ENCODE data around the gene TIAM2. TPM values are rescaled to one million over a fixed set of nuclear protein-coding genes. Genes with fewer than 3 reads are reported as not detected.

Gene TIAM2
- polyA plus RNA-seq, 4 donors: 7.8 to 34.4 (median 17.3) TPM

DNA sequence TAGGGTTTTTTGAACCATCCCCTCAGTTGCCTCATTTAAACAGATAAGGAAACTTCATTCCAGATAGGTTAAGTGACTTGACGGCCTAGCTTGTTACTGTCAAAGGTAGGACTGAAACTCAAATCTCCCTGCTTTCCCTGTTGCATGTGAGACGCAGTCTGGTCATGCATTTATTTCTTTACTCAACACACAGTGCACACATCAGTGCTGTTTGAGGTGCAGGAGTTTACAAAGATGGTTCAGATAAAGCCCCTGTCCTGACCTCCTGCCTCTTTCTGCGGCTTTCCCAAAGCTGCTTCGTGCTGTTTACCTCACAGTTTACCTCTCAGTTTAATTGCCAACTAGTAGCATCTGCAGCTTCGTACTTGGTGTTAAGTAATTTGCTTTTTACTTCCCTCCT, 26.6 kb downstream of the TIAM2 start:
- H3K36me3 ChIP-seq (ENCODE audit: control insufficient read depth in 3 of 3, insufficient read depth in 2 of 3, low read depth in 1 of 3, low read length in 3 of 3): peaks cover 0 to 12% (median 5%) of the 10 kb centered on the region in 3 donors
- FAIRE-seq: no peak
- no peaks in the 10 kb centered on the region for H3K27me3 ChIP-seq (ENCODE audit: control insufficient read depth in 3 of 3, insufficient read depth in 3 of 3, low read length in 3 of 3)
- H3K27ac ChIP-seq (ENCODE audit: low read depth in 1 of 3, low read length in 2 of 3): no peak overlapping the region
- 81 to 90% (median 86%) methylated on average over 5 of the region's 5 CpGs for WGBS, 3 donors
- H3K4me1 ChIP-seq (ENCODE audit: control insufficient read depth in 3 of 3, insufficient read depth in 2 of 3, low read depth in 1 of 3, low read length in 2 of 3): no peaks in the 10 kb centered on the region
- no peak for DNase-seq
- H3K4me3 ChIP-seq (ENCODE audit: low read depth in 1 of 3, low read length in 3 of 3): no peak overlapping the region
- no peaks in the 10 kb centered on the region for H3K9me3 ChIP-seq (ENCODE audit: control insufficient read depth in 2 of 2, insufficient read depth in 1 of 2, low read depth in 1 of 2, low read length in 1 of 2)

DNA sequence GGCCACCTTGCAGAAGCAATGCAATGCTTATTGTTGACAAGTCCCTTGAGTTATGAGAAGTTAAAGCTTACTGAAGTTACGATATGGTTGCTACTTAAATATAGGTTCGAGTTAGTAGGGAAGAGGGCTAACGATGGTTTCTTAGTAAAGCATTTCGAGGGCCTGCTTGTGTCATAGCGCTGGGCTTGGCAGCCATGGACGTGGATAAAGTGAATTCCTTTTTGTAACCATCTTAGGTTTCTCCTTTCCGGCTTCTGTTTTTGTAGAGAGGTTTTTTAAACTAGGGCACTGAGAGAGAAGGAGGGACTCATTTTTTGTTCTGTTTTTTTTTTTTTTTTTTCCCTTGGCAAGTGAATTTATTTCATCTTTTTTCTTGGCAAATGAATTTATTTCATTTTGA, 27.6 kb downstream of the TIAM2 start:
- Histone ChIP-seq H3K9me3 (ENCODE audit: control insufficient read depth in 2 of 2, insufficient read depth in 1 of 2, low read depth in 1 of 2, low read length in 1 of 2) (no peaks in the 10 kb centered on the region), H3K27me3 (ENCODE audit: control insufficient read depth in 3 of 3, insufficient read depth in 3 of 3, low read length in 3 of 3) (no peaks in the 10 kb centered on the region), H3K36me3 (ENCODE audit: control insufficient read depth in 3 of 3, insufficient read depth in 2 of 3, low read depth in 1 of 3, low read length in 3 of 3) (peaks cover 0 to 12% (median 5%) of the 10 kb centered on the region in 3 donors), H3K4me3 (ENCODE audit: low read depth in 1 of 3, low read length in 3 of 3) (no peak overlapping the region), H3K27ac (ENCODE audit: low read depth in 1 of 3, low read length in 2 of 3) (no peak overlapping the region), H3K4me1 (ENCODE audit: control insufficient read depth in 3 of 3, insufficient read depth in 2 of 3, low read depth in 1 of 3, low read length in 2 of 3) (no peaks in the 10 kb centered on the region)
- WGBS, 3 donors: 91 to 94% (median 92%) methylated on average over 7 of the region's 7 CpGs
- no peak for FAIRE-seq
- no peak for DNase-seq

DNA sequence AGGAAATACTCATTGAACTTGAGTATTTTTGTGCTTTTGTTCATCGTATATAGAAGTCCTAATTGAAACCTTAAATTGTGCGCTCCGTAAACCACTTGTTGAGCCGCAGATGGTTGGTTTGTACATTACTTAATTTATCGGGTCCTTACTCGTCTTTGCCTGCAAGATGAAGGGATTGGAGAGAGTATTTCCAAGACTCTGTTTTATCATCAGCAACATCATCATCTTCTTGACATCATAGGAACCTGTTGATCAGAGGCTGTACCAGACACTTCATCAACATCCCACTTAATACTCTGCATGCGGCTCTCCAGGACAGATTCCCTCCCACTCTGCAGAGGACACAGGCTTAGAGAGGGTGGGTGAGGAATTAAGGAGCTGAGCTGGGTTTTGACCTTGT, 28.6 kb downstream of the TIAM2 start:
- Histone ChIP-seq H3K27me3 (ENCODE audit: control insufficient read depth in 3 of 3, insufficient read depth in 3 of 3, low read length in 3 of 3) (no peaks in the 10 kb centered on the region), H3K27ac (ENCODE audit: low read depth in 1 of 3, low read length in 2 of 3) (no peak overlapping the region), H3K9me3 (ENCODE audit: control insufficient read depth in 2 of 2, insufficient read depth in 1 of 2, low read depth in 1 of 2, low read length in 1 of 2) (no peaks in the 10 kb centered on the region), H3K4me3 (ENCODE audit: low read depth in 1 of 3, low read length in 3 of 3) (no peak overlapping the region), H3K4me1 (ENCODE audit: control insufficient read depth in 3 of 3, insufficient read depth in 2 of 3, low read depth in 1 of 3, low read length in 2 of 3) (no peaks in the 10 kb centered on the region), H3K36me3 (ENCODE audit: control insufficient read depth in 3 of 3, insufficient read depth in 2 of 3, low read depth in 1 of 3, low read length in 3 of 3) (peaks cover 0 to 12% (median 5%) of the 10 kb centered on the region in 3 donors)
- WGBS, 3 donors: 85 to 96% (median 95%) methylated on average over 7 of the region's 7 CpGs
- DNase-seq: no peak
- FAIRE-seq: no peak

DNA sequence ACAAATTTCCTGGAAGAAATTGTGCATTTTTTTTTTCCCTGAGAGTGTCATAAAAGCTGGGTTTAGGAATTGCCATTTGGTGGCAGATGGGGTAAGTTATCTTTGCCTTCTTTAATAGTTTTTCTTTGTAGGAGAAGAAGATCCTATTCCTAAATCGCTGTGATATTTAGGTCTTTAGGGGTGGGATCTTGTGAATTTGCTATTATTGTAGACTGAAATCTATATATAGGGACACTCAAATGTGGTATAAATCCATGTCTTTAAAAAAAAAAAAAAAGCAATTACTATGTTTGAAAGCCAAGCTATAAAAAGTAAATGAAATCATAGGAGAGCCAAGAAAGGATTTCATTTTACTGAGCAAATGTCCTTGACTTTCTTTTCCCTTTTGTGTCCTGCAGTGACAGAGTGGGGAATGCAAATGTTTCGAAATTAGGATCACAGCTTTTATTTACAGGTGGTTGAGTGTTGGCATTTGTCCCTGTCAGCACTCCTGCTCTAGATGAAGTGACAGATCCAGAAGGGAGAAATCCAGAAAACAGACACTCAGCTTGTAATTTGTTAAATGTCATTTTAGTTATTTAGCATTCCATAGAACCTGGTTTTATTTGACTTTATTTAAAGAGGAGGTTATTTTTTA, 29.4 kb downstream of the TIAM2 start:
- H3K9me3 ChIP-seq (ENCODE audit: control insufficient read depth in 2 of 2, insufficient read depth in 1 of 2, low read depth in 1 of 2, low read length in 1 of 2): no peaks in the 10 kb centered on the region
- H3K36me3 ChIP-seq (ENCODE audit: control insufficient read depth in 3 of 3, insufficient read depth in 2 of 3, low read depth in 1 of 3, low read length in 3 of 3): peaks cover 0 to 11% (median 5%) of the 10 kb centered on the region in 3 donors
- no peak overlapping the region for H3K27ac ChIP-seq (ENCODE audit: low read depth in 1 of 3, low read length in 2 of 3)
- WGBS, 3 donors: 82 to 91% (median 89%) methylated on average over 2 of the region's 2 CpGs
- FAIRE-seq (no peak), DNase-seq (no peak)
- H3K4me1 ChIP-seq (ENCODE audit: control insufficient read depth in 3 of 3, insufficient read depth in 2 of 3, low read depth in 1 of 3, low read length in 2 of 3): no peaks in the 10 kb centered on the region
- H3K27me3 ChIP-seq (ENCODE audit: control insufficient read depth in 3 of 3, insufficient read depth in 3 of 3, low read length in 3 of 3): no peaks in the 10 kb centered on the region
- no peak overlapping the region for H3K4me3 ChIP-seq (ENCODE audit: low read depth in 1 of 3, low read length in 3 of 3)

DNA sequence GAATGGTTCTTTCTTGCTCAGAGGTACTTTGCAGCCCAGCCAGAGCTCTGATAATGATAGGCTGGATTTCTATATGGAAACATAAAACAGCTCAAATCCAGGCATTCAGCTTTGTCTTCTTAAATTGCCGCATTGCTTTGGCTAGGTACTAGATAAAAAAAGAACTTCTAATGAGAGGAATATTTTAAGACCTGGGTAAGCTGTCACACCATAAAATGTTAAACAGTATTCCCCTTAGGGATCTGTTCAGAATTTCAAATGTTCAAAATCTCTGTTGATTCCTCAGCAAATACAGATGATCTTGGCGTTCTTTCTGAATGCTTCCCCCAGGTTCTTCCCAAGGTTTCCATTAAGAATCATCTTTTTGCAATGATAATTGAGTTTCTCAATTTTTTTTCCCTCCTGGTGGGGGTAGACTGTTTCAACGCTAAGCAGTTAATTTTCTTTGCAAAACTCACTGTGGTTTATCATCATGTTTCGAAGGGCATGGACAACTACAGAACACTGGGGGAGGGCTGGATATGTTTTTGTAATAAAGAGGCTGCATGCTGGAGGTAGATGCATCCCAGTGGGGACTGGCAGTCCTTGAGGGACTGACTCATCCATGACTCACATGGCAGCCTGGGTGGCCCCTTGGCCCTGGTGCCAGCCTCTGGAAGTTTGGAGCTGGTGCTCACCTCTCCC, 31.0 kb downstream of the TIAM2 start:
- Histone ChIP-seq H3K4me3 (ENCODE audit: low read depth in 1 of 3, low read length in 3 of 3) (no peak overlapping the region), H3K9me3 (ENCODE audit: control insufficient read depth in 2 of 2, insufficient read depth in 1 of 2, low read depth in 1 of 2, low read length in 1 of 2) (no peaks in the 10 kb centered on the region), H3K4me1 (ENCODE audit: control insufficient read depth in 3 of 3, insufficient read depth in 2 of 3, low read depth in 1 of 3, low read length in 2 of 3) (no peaks in the 10 kb centered on the region), H3K27me3 (ENCODE audit: control insufficient read depth in 3 of 3, insufficient read depth in 3 of 3, low read length in 3 of 3) (no peaks in the 10 kb centered on the region), H3K36me3 (ENCODE audit: control insufficient read depth in 3 of 3, insufficient read depth in 2 of 3, low read depth in 1 of 3, low read length in 3 of 3) (peaks cover 0 to 6% (median 5%) of the 10 kb centered on the region in 3 donors), H3K27ac (ENCODE audit: low read depth in 1 of 3, low read length in 2 of 3) (no peak overlapping the region)
- DNase-seq: peak in 1 of 2 donors; percentile 49
- FAIRE-seq: no peak
- WGBS, 3 donors: 85 to 90% (median 89%) methylated on average over 4 of the region's 4 CpGs

DNA sequence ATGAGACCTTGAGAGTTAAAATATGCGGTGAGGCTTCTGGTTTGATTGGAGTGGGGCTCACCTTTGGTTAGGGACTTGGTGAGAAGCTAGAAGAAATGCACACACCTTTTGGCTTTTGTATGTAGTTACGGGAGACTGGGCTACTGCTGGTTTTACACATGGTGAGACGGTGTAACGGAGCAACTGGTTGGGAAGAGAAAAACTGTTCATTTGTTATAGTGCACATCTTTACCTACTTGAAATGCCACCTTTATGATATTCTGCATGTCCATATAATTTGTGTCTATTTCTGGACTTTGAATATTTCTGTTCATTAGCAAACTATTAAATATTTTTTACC, 31.6 kb downstream of the TIAM2 start:
- no peaks in the 10 kb centered on the region for H3K27me3 ChIP-seq (ENCODE audit: control insufficient read depth in 3 of 3, insufficient read depth in 3 of 3, low read length in 3 of 3)
- no peak overlapping the region for H3K4me3 ChIP-seq (ENCODE audit: low read depth in 1 of 3, low read length in 3 of 3)
- H3K27ac ChIP-seq (ENCODE audit: low read depth in 1 of 3, low read length in 2 of 3): no peak overlapping the region
- H3K9me3 ChIP-seq (ENCODE audit: control insufficient read depth in 2 of 2, insufficient read depth in 1 of 2, low read depth in 1 of 2, low read length in 1 of 2): no peaks in the 10 kb centered on the region
- H3K4me1 ChIP-seq (ENCODE audit: control insufficient read depth in 3 of 3, insufficient read depth in 2 of 3, low read depth in 1 of 3, low read length in 2 of 3): no peaks in the 10 kb centered on the region
- H3K36me3 ChIP-seq (ENCODE audit: control insufficient read depth in 3 of 3, insufficient read depth in 2 of 3, low read depth in 1 of 3, low read length in 3 of 3): peaks cover 0 to 9% (median 5%) of the 10 kb centered on the region in 3 donors
- DNase-seq (no peak), FAIRE-seq (no peak)
- WGBS, 3 donors: 93 to 98% (median 95%) methylated on average over 4 of the region's 4 CpGs

DNA sequence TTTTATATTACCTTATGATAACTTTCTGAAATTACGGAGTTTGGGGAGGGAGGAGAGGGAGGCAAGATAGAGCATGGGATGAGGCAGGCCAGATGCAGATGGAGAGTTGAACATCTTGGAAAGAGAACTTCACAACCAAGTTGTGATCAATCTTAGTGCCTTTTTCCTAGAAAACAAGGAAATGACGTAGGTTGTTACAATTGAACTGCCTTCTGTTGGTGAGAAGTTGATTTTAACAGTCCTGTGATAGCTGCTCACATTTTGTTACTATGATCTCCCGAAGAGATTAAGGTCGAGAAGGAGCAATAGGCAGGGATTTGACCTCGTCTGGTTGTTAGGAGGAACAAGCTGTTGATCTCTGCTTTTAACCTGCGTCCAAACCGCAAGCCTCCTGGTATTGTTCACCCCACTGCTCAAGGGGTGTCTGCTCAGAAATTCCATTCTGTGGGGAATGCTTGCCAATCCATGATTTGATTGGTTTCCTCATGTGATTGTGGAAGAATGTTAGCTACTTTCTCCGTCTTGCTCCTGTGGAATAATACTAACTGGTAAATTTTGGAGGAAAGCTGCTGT, 35.1 kb downstream of the TIAM2 start:
- FAIRE-seq (no peak), DNase-seq (no peak)
- peaks cover 0 to 9% (median 0%) of the 10 kb centered on the region in 3 donors for H3K36me3 ChIP-seq (ENCODE audit: control insufficient read depth in 3 of 3, insufficient read depth in 2 of 3, low read depth in 1 of 3, low read length in 3 of 3)
- WGBS, 3 donors: 87 to 91% (median 88%) methylated on average over 8 of the region's 8 CpGs
- no peak overlapping the region for H3K27ac ChIP-seq (ENCODE audit: low read depth in 1 of 3, low read length in 2 of 3)
- H3K4me3 ChIP-seq (ENCODE audit: low read depth in 1 of 3, low read length in 3 of 3): no peak overlapping the region
- H3K9me3 ChIP-seq (ENCODE audit: control insufficient read depth in 2 of 2, insufficient read depth in 1 of 2, low read depth in 1 of 2, low read length in 1 of 2): peaks cover 0 to 8% of the 10 kb centered on the region in 2 donors
- no peaks in the 10 kb centered on the region for H3K27me3 ChIP-seq (ENCODE audit: control insufficient read depth in 3 of 3, insufficient read depth in 3 of 3, low read length in 3 of 3)
- H3K4me1 ChIP-seq (ENCODE audit: control insufficient read depth in 3 of 3, insufficient read depth in 2 of 3, low read depth in 1 of 3, low read length in 2 of 3): no peaks in the 10 kb centered on the region

DNA sequence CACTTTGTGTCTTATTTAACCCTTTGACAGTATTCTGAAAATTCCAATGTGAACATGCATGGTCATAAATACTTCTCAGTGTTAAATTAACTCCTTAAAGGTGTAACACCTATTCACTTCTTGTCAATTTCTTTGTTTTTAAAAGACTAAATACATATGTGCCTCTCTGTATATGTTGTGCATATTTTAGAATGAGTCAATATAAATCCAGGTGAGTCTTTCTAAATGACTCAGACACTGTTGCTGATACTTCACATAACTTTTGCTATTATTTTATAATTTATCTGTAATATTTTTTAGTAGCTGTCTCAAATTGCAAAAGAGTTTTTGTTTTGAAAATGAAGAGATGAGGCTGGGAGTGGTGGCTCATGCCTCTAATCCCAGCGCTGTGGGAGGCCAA, 36.0 kb downstream of the TIAM2 start:
- Histone ChIP-seq H3K4me1 (ENCODE audit: control insufficient read depth in 3 of 3, insufficient read depth in 2 of 3, low read depth in 1 of 3, low read length in 2 of 3) (no peaks in the 10 kb centered on the region), H3K36me3 (ENCODE audit: control insufficient read depth in 3 of 3, insufficient read depth in 2 of 3, low read depth in 1 of 3, low read length in 3 of 3) (peaks cover 0 to 9% (median 0%) of the 10 kb centered on the region in 3 donors), H3K27ac (ENCODE audit: low read depth in 1 of 3, low read length in 2 of 3) (no peak overlapping the region), H3K9me3 (ENCODE audit: control insufficient read depth in 2 of 2, insufficient read depth in 1 of 2, low read depth in 1 of 2, low read length in 1 of 2) (peaks cover 0 to 8% of the 10 kb centered on the region in 2 donors), H3K4me3 (ENCODE audit: low read depth in 1 of 3, low read length in 3 of 3) (no peak overlapping the region), H3K27me3 (ENCODE audit: control insufficient read depth in 3 of 3, insufficient read depth in 3 of 3, low read length in 3 of 3) (no peaks in the 10 kb centered on the region)
- DNase-seq: no peak
- 95 to 100% (median 100%) methylated on average over 1 of the region's 1 CpG for WGBS, 3 donors
- FAIRE-seq: no peak
